SK-N-SH (cell line): ENCODE data around the gene TTC9. TPM values are rescaled to one million over a fixed set of nuclear protein-coding genes. Genes with fewer than 3 reads are reported as not detected.
A peak's percentile ranks its signal among the peaks of the same experiment; 100 is the strongest.

Experiments used
- CTCF ChIA-PET: fragments of 300-600, 350-600 bp; formaldehyde crosslinking; extraction: SDS; loops from one replicate; lab custom pipeline; 2021; lab: Yijun Ruan, JAX
- POLR2A ChIA-PET: fragments of 350-600 bp; sonication (Branson Sonifier 250); formaldehyde crosslinking; extraction: SDS; loops from one replicate; lab custom pipeline; 2020; ENCODE audit warnings: antibody characterized with exemption, inconsistent platforms; lab: Yijun Ruan, JAX
- DNase-seq: peaks from one replicate; pipeline ENCODE4 v3.0.0; 2012
- H2AFZ ChIP-seq: fragments of 200-600 bp; sonication (generic); 2 replicates; pipeline ENCODE4 v1.8.1; 2016; ENCODE audit warnings: antibody characterized with exemption, mild to moderate bottlenecking, low read depth
- H3F3A ChIP-seq: fragments of 200-600 bp; sonication (generic); replicated peaks from 2 replicates; pipeline ENCODE3; 2016; ENCODE audit warnings: antibody characterized with exemption, mild to moderate bottlenecking; ENCODE audit not compliant: insufficient read depth
- H3K27ac ChIP-seq, 2 experiments: fragments of 200-500 bp in 1 of 2; fragments of 200-600 bp in 1 of 2; sonication (Bioruptor generic) in 1 of 2; sonication (generic), shearing (Covaris generic) in 1 of 2; 2 replicates each; pipeline versions ENCODE4 v1.5.1 to v1.6.1; 2014 to 2016; ENCODE audit warnings: low read depth in 2 of 2, inconsistent platforms in 1 of 2, low read length in 1 of 2, mild to moderate bottlenecking in 1 of 2, mixed read lengths in 1 of 2
- H3K27me3 ChIP-seq: fragments of 200-600 bp; sonication (generic), shearing (Covaris generic); 2 replicates; pipeline ENCODE4 v1.6.1; 2016; ENCODE audit warnings: mixed run types; ENCODE audit not compliant: insufficient read depth
- H3K36me3 ChIP-seq, 2 experiments: fragments of 200-500 bp in 1 of 2; fragments of 200-600 bp in 1 of 2; sonication (Bioruptor generic) in 1 of 2; sonication (generic) in 1 of 2; replicated peaks in 1 of 2; 2 replicates each; pipeline versions ENCODE3 to v1.5.1; 2014 to 2016; ENCODE audit warnings: low read length in 1 of 2, mild to moderate bottlenecking in 1 of 2; ENCODE audit not compliant: insufficient read depth in 2 of 2, control insufficient read depth in 1 of 2
- H3K4me1 ChIP-seq, 2 experiments: fragments of 200-500 bp in 1 of 2; fragments of 200-600 bp in 1 of 2; sonication (Bioruptor generic) in 1 of 2; sonication (generic), shearing (Covaris generic) in 1 of 2; 2 replicates each; pipeline versions ENCODE4 v1.5.1 to v1.6.1; 2014 to 2016; ENCODE audit warnings: low read depth in 1 of 2, low read length in 1 of 2, mixed run types in 1 of 2; ENCODE audit not compliant: insufficient read depth in 2 of 2, control insufficient read depth in 1 of 2
- H3K4me2 ChIP-seq: fragments of 200-600 bp; sonication (generic), shearing (Covaris generic); 2 replicates; pipeline ENCODE4 v1.6.1; 2017; ENCODE audit warnings: mixed run types
- H3K4me3 ChIP-seq, 2 experiments: fragments of 200-500 bp in 1 of 2; fragments of 200-600 bp in 1 of 2; sonication (Bioruptor generic) in 1 of 2; sonication (generic), shearing (Covaris generic) in 1 of 2; 2 replicates each; pipeline versions ENCODE4 v1.5.1 to v1.8.1; 2014 to 2016; ENCODE audit warnings: low read depth in 2 of 2, inconsistent platforms in 1 of 2, low read length in 1 of 2, mild to moderate bottlenecking in 1 of 2, mixed read lengths in 1 of 2, moderate library complexity in 1 of 2
- H3K79me2 ChIP-seq: fragments of 200-600 bp; sonication (generic); 2 replicates; pipeline ENCODE4 v1.8.1; 2017; ENCODE audit warnings: mild to moderate bottlenecking; ENCODE audit not compliant: insufficient read depth
- H3K9ac ChIP-seq: fragments of 200-600 bp; sonication (generic); 2 replicates; pipeline ENCODE4 v1.6.1; 2017; ENCODE audit warnings: mixed run types
- H3K9me2 ChIP-seq: fragments of 200-600 bp; sonication (generic); 2 replicates; pipeline ENCODE4 v1.6.1; 2017; ENCODE audit warnings: mixed run types
- H3K9me3 ChIP-seq: fragments of 200-600 bp; sonication (generic); 2 replicates; pipeline ENCODE4 v1.6.1; 2017; ENCODE audit warnings: mixed run types, mild to moderate bottlenecking, moderate library complexity
- H4K20me1 ChIP-seq: fragments of 200-600 bp; sonication (generic); 2 replicates; pipeline ENCODE4 v1.6.1; 2017; ENCODE audit warnings: mild to moderate bottlenecking, mixed run types; ENCODE audit not compliant: insufficient read depth
- ELF1 ChIP-seq: IDR thresholded peaks from 2 replicates; pipeline ENCODE4 v1.4.0; 2012
- EP300 ChIP-seq, 2 experiments: IDR thresholded peaks; 2 replicates each; pipeline versions ENCODE4 v1.4.0 to v1.6.1; 2012; ENCODE audit warnings: borderline replicate concordance in 1 of 2, low read depth in 1 of 2, low read length in 1 of 2
- FOSL2 ChIP-seq: IDR thresholded peaks from 2 replicates; pipeline ENCODE4 v1.4.0; 2012; ENCODE audit warnings: low read depth, mild to moderate bottlenecking, moderate library complexity, borderline replicate concordance
- JUND ChIP-seq: IDR thresholded peaks from 2 replicates; pipeline ENCODE4 v1.4.0; 2012
- NFIC ChIP-seq: IDR thresholded peaks from 2 replicates; pipeline ENCODE4 v1.4.0; 2012; ENCODE audit warnings: borderline replicate concordance
- POLR2AphosphoS5 ChIP-seq: IDR thresholded peaks from 2 replicates; pipeline ENCODE4 v1.6.1; 2012; ENCODE audit warnings: low read depth, low read length
- RCOR1 ChIP-seq: fragments of 150-350 bp; IDR thresholded peaks from 2 replicates; pipeline ENCODE4 v1.6.1; 2017; ENCODE audit warnings: antibody characterized with exemption, low read length
- RFX5 ChIP-seq: IDR thresholded peaks from 2 replicates; pipeline ENCODE4 v1.6.1; 2012; ENCODE audit warnings: mild to moderate bottlenecking, improper control_type of control experiment, low read length
- RXRA ChIP-seq: IDR thresholded peaks from 2 replicates; pipeline ENCODE4 v1.4.0; 2012; ENCODE audit warnings: low read depth, mild to moderate bottlenecking, borderline replicate concordance
- TCF12 ChIP-seq: IDR thresholded peaks from 2 replicates; pipeline ENCODE4 v1.4.0; 2012
- TEAD4 ChIP-seq: IDR thresholded peaks from 2 replicates; pipeline ENCODE4 v1.4.0; 2012; ENCODE audit warnings: mild to moderate bottlenecking, borderline replicate concordance; ENCODE audit not compliant: insufficient read depth
- ZBTB33 ChIP-seq: IDR thresholded peaks from 2 replicates; pipeline ENCODE4 v1.4.0; 2012; ENCODE audit warnings: low read depth, borderline replicate concordance
- WGBS: methylation state at CpG from one replicate; pipeline ENCODE4 v1.1.6; 2017; ENCODE audit warnings: low lambda C conversion rate; 5-methylcytosine and 5-hydroxymethylcytosine counted together
- polyA plus RNA-seq, 3 experiments: library from polyadenylated mRNA; depleted of rRNA; stranded (reverse); fragments of >200 nt; gene quantifications; 2 replicates each; pipeline ENCODE4 v1.2.3, GENCODE V29; 2012

TTC9 gene
- polyA plus RNA-seq, 1 of the 3 experiments (the other 2 are of a cell fraction) = 0.33 TPM

- TF ChIP-seq TEAD4 (peak; percentile 30; the same call in 1 of the 2 replicates), RXRA (peak; percentile 62; the same call in 1 of the 2 replicates), ELF1 (no peak), EP300 (IDR thresholded peaks at IDR 0.05; ENCODE audit: borderline replicate concordance in 1 of 2, low read depth in 1 of 2, low read length in 1 of 2) (peak in 1 of 2 experiments; percentile 27; a peak in 1 of 4 replicates), NFIC (no peak), TCF12 (peak; percentile 46; the same call in 1 of the 2 replicates), RCOR1 (no peak), ZBTB33 (no peak), POLR2AphosphoS5 (no peak)
- TF ChIP-seq, all 33 proteins: peak for 4
- Histone ChIP-seq H3K4me3 (no peak overlapping the region), H3K27ac (peak overlapping the region in 1 of 2 experiments; percentile 1; a peak in 2 of 4 replicates), H2AFZ (no peak overlapping the region), H3K36me3 (no peaks in the 10 kb centered on the region), H3K4me2 (no peak overlapping the region; the same call in 1 of the 2 replicates), H3K9ac (no peak overlapping the region), H3F3A (no peaks in the 10 kb centered on the region), H3K79me2 (no peaks in the 10 kb centered on the region), H3K9me3 (no peaks in the 10 kb centered on the region), H3K4me1 (peaks cover 4 to 5% of the 10 kb centered on the region in 2 experiments; a peak in 2 of 4 replicates), H4K20me1 (no peaks in the 10 kb centered on the region), H3K9me2 (no peaks in the 10 kb centered on the region), H3K27me3 (peaks cover 2% of the 10 kb centered on the region; the same call in 1 of the 2 replicates)
- ChIA-PET CTCF (interaction anchor here (1.4 kb wide), 1 partner anchor 85 kb away, joined by 3 read pairs; no protein-coding TSS in a partner anchor), POLR2A (no interaction called here)
- no peak for DNase-seq
Measured at GRCh38 chr14:70706177-70706576, 64.5 kb downstream of the TTC9 start.

DNA sequence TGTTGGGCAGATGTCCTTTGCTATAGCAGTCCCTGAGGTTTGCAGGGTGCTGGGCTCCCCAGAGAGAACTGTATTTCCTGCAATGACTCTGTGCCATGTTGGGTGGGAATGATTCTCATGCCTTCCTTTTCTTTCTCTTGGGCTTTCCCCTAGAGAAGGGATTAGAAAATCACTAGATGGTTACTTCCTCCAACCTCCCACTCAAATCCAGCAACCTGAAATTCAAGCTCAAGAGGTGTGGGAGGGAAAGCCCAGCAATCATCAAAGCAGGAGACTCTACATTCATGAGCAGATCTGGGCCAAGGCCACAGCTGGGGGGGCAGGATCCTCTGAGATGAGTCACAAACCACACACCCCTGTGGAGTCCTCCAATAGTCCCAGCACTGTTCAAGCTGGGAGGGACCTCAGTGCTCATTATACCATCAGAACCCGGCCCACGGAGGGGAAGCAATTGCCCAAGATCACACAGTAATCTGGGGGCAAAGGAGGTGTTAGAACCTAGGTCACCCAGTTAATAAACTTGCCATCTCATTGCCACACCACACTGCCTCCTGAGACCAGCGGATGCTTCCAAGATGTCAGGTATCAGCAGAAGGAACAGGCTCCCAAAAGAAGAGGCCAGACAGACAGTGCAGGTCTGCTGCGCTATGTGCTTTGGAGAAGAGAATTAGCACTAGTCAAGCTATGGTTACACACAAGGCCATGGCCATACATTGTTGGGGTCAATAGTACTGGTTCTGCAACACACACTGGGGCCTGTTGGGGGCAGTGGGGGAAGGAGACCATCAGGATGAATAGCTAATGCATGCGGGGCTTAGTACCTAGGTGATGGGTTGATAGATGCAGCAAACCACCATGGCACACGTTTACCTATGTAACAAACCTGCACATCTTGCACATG is 65.7 kb downstream of the TTC9 start:
- TF ChIP-seq JUND (peak; percentile 29; the same call in 1 of the 2 replicates), RFX5 (no peak), FOSL2 (peak; percentile 21; the same call in 1 of the 2 replicates)
- Histone ChIP-seq H3K4me1 (peaks cover 4 to 5% of the 10 kb centered on the region in 2 experiments; a peak in 2 of 4 replicates), H3K9me3 (no peaks in the 10 kb centered on the region), H2AFZ (no peak overlapping the region), H3K27me3 (no peaks in the 10 kb centered on the region), H3F3A (no peaks in the 10 kb centered on the region), H3K79me2 (no peaks in the 10 kb centered on the region), H3K9ac (no peak overlapping the region), H3K4me3 (no peak overlapping the region), H3K36me3 (no peaks in the 10 kb centered on the region), H4K20me1 (no peaks in the 10 kb centered on the region), H3K4me2 (no peak overlapping the region; the same call in 1 of the 2 replicates), H3K9me2 (no peaks in the 10 kb centered on the region), H3K27ac (no peak overlapping the region)
- ChIA-PET CTCF (interaction anchor here (0.7 to 1.5 kb wide), 6 partner anchors 11 to 661 kb away, joined by 3 to 5 read pairs (median 3); no protein-coding TSS in a partner anchor), POLR2A (no interaction called here)
- DNase-seq = no peak
- 88% methylated on average over 4 of the region's 6 CpGs for WGBS
